Fibroblast of peridontal ligament (primary cell): ENCODE measurements around the gene GSK3B.

ENCODE experiments used
- DNase-seq: peaks from one replicate; pipeline ENCODE4 v3.0.0-alpha.2; 2010; ENCODE audit errors: extremely low read depth

Gene GSK3B

GRCh38 chr3:120095979-120096426 is 1.8 kb upstream of the GSK3B start:
- DNase-seq: no peak

GRCh38 chr3:120095226-120095978 is 1.2 kb upstream of the GSK3B start:
- peak; percentile 85 for DNase-seq

DNA sequence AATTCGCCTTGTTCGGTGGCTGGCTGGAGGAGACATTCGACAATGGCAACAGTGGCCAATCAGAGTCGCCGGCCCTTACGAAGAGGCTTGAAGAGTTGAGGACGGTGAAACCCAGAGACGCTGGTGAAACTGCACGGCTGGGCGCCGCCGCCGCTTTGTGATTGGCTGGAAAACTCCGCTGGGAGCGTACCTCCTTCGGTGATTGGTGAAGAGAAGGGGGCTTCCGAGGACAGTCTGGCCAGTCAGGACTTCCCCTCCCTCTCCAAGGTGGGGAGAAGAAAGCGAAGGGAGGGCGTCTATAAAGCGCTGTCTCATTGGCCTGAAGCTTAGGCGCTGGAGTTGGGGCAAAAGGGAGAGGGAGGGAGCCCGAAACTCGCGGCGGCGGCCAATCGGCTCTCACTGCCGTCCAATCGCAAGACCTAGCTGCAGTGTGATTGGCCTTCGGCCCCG is 554 bp upstream of the GSK3B start:
- peak; percentile 100 for DNase-seq

- DNase-seq: peak; percentile 79
Measured at GRCh38 chr3:120093119-120093910, 932 bp downstream of the GSK3B start.

GRCh38 chr3:120092474-120092873 is 1.8 kb downstream of the GSK3B start:
- no peak for DNase-seq

DNA sequence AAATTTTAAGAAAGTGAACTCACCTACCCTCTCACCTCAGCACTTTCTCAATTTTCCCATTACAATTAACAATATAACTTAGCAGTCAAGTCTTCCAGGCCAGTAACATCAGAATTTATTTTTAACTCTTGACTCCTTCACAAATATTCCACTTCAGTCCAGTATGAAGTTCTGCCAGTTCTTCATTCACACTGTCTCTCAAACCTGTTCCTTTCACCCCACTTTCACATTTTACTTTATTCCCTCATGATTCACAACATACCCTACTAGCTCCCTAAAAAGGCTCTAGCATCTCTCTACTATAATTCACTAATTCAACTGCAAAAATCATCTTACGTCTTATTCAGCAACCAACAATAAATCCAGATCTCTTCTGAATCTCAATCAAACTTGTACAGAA is 3.8 kb downstream of the GSK3B start:
- no peak for DNase-seq

GRCh38 chr3:120089089-120089488 is 5.2 kb downstream of the GSK3B start:
- DNase-seq: no peak

DNA sequence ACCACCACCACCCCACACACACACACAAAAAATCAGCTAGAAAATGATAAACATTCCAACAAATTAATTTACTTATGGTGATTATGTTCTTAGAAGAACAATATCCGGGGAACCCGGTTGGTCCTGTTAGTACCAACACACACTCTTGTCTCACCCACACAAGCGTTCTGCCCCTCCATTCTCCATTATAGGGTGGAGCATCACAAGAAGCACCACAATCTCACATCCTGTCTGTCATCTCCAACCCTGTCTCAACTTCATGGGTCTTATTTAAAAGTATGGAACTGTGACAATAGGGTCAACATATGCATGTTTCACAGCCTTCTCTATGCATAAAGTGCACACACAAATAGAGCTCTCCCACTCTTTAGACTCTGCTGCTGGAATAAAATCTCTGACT is 5.6 kb downstream of the GSK3B start:
- no peak for DNase-seq

- DNase-seq: no peak
Measured at GRCh38 chr3:120081719-120082118, 12.5 kb downstream of the GSK3B start.

DNA sequence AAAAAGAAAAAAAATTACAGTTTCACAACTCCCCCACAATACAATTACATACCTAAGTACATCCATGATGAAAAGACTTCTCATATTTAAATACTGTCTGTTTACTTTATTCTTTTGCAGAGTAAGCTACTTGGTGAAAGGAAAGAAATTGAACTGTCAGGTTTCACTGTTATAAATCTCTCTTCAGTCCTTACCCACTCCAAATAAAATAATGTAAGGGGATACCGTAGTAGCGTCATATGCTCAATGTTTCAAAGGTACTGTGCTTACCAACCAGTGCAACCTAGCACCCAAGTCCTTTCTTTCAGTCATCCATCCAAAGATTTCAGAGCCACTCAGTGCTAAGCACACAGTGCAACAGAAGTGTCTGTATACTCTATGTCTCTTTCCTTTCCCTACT is 13.4 kb downstream of the GSK3B start:
- no peak for DNase-seq

GRCh38 chr3:120077731-120078130 is 16.5 kb downstream of the GSK3B start:
- peak; percentile 38 for DNase-seq

- DNase-seq: no peak
Measured at GRCh38 chr3:120072867-120073525, 21.3 kb downstream of the GSK3B start.

- no peak for DNase-seq
Measured at GRCh38 chr3:120071259-120071658, 23.0 kb downstream of the GSK3B start.

DNA sequence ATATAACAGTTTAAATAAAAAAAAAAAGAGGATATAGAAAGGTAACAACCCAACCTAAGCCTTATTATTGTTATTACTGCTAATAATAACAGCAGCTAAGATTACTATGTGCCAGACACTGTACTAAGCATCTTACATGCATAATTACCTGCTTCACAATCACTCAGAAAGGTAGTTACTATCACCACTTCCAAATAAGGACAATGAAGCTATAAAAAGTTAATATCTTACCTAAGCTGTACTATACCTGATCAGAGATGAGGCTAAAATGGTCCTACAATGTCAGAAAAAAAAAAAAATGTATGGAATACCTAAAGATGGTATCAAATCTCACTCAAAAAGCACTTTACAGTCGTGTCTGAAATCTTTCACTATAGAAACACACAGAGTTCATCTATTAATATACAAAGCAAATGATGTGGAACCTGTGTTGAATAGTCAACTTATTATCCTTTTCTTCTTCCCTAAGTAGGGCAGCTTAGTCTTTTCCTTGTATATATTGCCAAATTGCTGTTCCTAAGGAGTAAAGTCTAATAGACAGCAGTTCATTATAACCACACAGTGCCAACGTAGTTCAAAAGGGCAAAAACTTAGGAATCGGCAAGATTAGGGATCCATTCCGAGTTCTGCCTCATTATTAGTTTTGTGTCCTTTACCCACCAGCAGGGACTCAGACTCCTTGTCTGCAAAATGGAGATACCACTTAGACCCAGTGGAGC is 23.8 kb downstream of the GSK3B start:
- DNase-seq: no peak

- DNase-seq: no peak
Measured at GRCh38 chr3:120067083-120067482, 27.2 kb downstream of the GSK3B start.

- DNase-seq: no peak
Measured at GRCh38 chr3:120066634-120067033, 27.6 kb downstream of the GSK3B start.

DNA sequence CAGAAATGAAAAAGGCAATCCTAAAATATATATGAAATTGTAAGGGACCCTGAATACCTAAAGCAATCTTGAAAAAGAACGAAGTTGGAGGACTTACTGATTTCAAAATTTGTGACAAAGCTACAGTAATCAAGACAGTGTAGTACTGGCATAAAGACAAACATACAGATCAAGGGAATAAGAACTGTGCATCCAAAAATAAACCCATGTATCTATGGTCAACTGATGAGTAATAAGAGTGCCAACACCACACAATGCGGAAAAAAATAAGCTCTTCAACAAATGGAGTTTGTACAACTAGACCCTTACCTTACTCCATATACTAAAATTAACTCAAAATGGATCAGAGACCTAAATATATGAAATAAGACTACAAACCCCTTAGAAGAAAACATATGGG is 29.6 kb downstream of the GSK3B start:
- no peak for DNase-seq

DNA sequence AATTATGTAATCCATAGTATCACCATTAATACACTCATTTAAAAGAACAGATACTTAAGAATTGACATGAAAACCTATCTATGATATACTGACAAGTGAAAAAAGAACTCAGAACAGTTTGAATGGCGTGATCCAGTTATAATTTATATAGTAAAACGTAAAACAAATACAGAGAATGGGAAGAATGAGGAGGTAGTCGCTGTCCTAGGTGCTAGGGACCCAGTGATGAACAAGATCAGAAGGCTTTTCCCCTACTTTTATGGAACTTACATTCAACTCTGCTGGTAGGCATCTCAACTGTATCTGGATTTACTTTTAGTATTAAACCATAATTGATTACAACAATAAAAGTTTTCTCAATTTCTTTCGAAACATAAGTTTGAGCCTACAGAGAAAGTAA is 31.8 kb downstream of the GSK3B start:
- peak; percentile 8 for DNase-seq

- DNase-seq: no peak
Measured at GRCh38 chr3:120059081-120059864, 35.0 kb downstream of the GSK3B start.

- no peak for DNase-seq
Measured at GRCh38 chr3:120057626-120058025, 36.6 kb downstream of the GSK3B start.

GRCh38 chr3:120057029-120057428 is 37.2 kb downstream of the GSK3B start:
- DNase-seq: no peak
